GM23338 (cell line): ENCODE measurements around the gene RALBP1. TPM values are rescaled to one million over a fixed set of nuclear protein-coding genes. Genes with fewer than 3 reads are reported as not detected.

Source experiments
- CTCF ChIP-seq, 2 experiments: fragments of 200-600 bp in 1 of 2; sonication (generic) in 1 of 2; conservative IDR thresholded peaks; 2 replicates each; pipeline versions ENCODE4 v1.5.1 to v1.6.1; 2016 to 2017; ENCODE audit warnings: antibody characterized with exemption in 2 of 2, low read depth in 2 of 2, mild to moderate bottlenecking in 2 of 2, moderate library complexity in 1 of 2
- ETS1 ChIP-seq: IDR thresholded peaks from 2 replicates; pipeline ENCODE4 v1.6.1; 2016; ENCODE audit warnings: antibody characterized with exemption
- EZH2phosphoT487 ChIP-seq: fragments of 200-600 bp; sonication (generic); IDR thresholded peaks from one replicate; pipeline ENCODE4 v1.8.1; 2018; ENCODE audit warnings: antibody characterized with exemption; ENCODE audit not compliant: unreplicated experiment
- JUNB ChIP-seq: IDR thresholded peaks from one replicate; pipeline ENCODE4 v1.6.1; 2016; ENCODE audit warnings: antibody characterized with exemption; ENCODE audit not compliant: unreplicated experiment
- POLR2AphosphoS5 ChIP-seq: IDR thresholded peaks from 2 replicates; pipeline ENCODE4 v1.6.1; 2016; ENCODE audit warnings: antibody characterized with exemption, low read depth
- ZNF114 ChIP-seq: fragments of 250-450 bp; sonication (Bioruptor Pico); IDR thresholded peaks from 2 replicates; pipeline ENCODE4 v1.5.0; 2020; ENCODE audit warnings: mild to moderate bottlenecking, moderate library complexity
- ZNF331 ChIP-seq: fragments of 250-450 bp; sonication (Bioruptor Pico); IDR thresholded peaks from 2 replicates; pipeline ENCODE4 v1.5.0; 2020; ENCODE audit warnings: low read depth, mild to moderate bottlenecking, moderate library complexity
- ZNF462 ChIP-seq: fragments of 250-450 bp; sonication (Bioruptor Pico); IDR thresholded peaks from 2 replicates; pipeline ENCODE4 v1.5.0; 2020; ENCODE audit warnings: mild to moderate bottlenecking, moderate library complexity
- polyA plus RNA-seq: library from polyadenylated mRNA; unstranded; fragments of >200 nt; fragmentation: Nextera tagmentation; extraction: Ambion mirVana; gene quantifications from 2 replicates; pipeline ENCODE4 v1.2.1, GENCODE V29; 2016
- total RNA-seq: library from RNA; depleted of rRNA; stranded (reverse); fragments of >200 nt; shearing (Covaris generic); gene quantifications from 2 replicates; pipeline ENCODE4 v1.2.3, GENCODE V29; 2014

Gene RALBP1
- total and polyA plus RNA-seq, 2 experiments from 2014 or later: 80.9 to 103 TPM

- TF ChIP-seq ZNF462: no peak
- no peak for TF ChIP-seq ETS1
- TF ChIP-seq POLR2AphosphoS5: no peak
- no peak for TF ChIP-seq ZNF331
- no peak for TF ChIP-seq CTCF (conservative IDR thresholded peaks at IDR 0.05; ENCODE audit: low read depth in 2 of 2)
- no peak for TF ChIP-seq EZH2phosphoT487
- no peak for TF ChIP-seq ZNF114 (CRISPR knock-in tag)
- no peak for TF ChIP-seq JUNB
Measured at GRCh38 chr18:9469685-9470084, 5.6 kb upstream of the RALBP1 start (continued).
